HEK293T (cell line): Measurements from ENCODE around the gene TRMT11.

Experiments used
- ARNT ChIP-seq: fragments of 450-650 bp; IDR thresholded peaks from 2 replicates; pipeline ENCODE4 v1.6.1; 2017; ENCODE audit warnings: mild to moderate bottlenecking
- BHLHE40 ChIP-seq: fragments of 450-650 bp; IDR thresholded peaks from 2 replicates; pipeline ENCODE4 v1.6.1; 2016; ENCODE audit warnings: mild to moderate bottlenecking, moderate library complexity, borderline replicate concordance
- ELF4 ChIP-seq: fragments of 450-650 bp; IDR thresholded peaks from 2 replicates; pipeline ENCODE4 v1.6.1; 2017; ENCODE audit warnings: antibody characterized with exemption
- FOXK2 ChIP-seq: fragments of 450-650 bp; IDR thresholded peaks from 2 replicates; pipeline ENCODE4 v1.6.1; 2016; ENCODE audit warnings: mild to moderate bottlenecking
- HDGF ChIP-seq: fragments of 450-650 bp; IDR thresholded peaks from 2 replicates; pipeline ENCODE4 v1.6.1; 2017; ENCODE audit warnings: antibody characterized with exemption, borderline replicate concordance
- L3MBTL2 ChIP-seq: fragments of 450-650 bp; conservative IDR thresholded peaks from 2 replicates; pipeline ENCODE4 v1.6.1; 2016; ENCODE audit warnings: mild to moderate bottlenecking
- SP1 ChIP-seq: fragments of 450-650 bp; IDR thresholded peaks from 2 replicates; pipeline ENCODE4 v1.6.1; 2017
- ZNF384 ChIP-seq: fragments of 450-650 bp; IDR thresholded peaks from 2 replicates; pipeline ENCODE4 v1.6.1; 2016

GRCh38 chr6:125995972-125996580 is 9.7 kb downstream of the TRMT11 start:
- no peak for TF ChIP-seq FOXK2
- TF ChIP-seq ZNF384, result no peak
- TF ChIP-seq SP1, result no peak
- TF ChIP-seq L3MBTL2, result no peak
- TF ChIP-seq ARNT, result no peak
- TF ChIP-seq ELF4, result no peak
- no peak for TF ChIP-seq HDGF
- TF ChIP-seq BHLHE40, result no peak
